ENCODE data around the gene ZNF681.
"Not testable (repeated sequence)": the region's sequence is repeated elsewhere in the genome, so short reads cannot be mapped to it uniquely, and the experiment has no call there.

The ZNF681 gene

GRCh38 chr19:23706657-23707056 lies 52.0 kb downstream of the ZNF681 start:
- Histone ChIP-seq H3K27ac (ENCODE audit: low read depth, low read length) (no peak overlapping the region), H3K9me3 (ENCODE audit: control insufficient read depth, insufficient read depth, low read length) (peaks cover 2% of the 10 kb centered on the region; the same call in 1 of the 2 replicates), H4K20me1 (ENCODE audit: control insufficient read depth, insufficient read depth, low read depth, low read length) (no peaks in the 10 kb centered on the region), H3K9me2 (replicated peaks; ENCODE audit: control insufficient read depth, low read length) (no peaks in the 10 kb centered on the region), H3K36me3 (ENCODE audit: control insufficient read depth, low read length) (no peaks in the 10 kb centered on the region), H3K4me3 (ENCODE audit: low read length) (no peak overlapping the region), H3K4me1 (ENCODE audit: control insufficient read depth, low read length) (no peaks in the 10 kb centered on the region), H3K27me3 (ENCODE audit: control insufficient read depth, low read length) (no peaks in the 10 kb centered on the region), H3K79me2 (ENCODE audit: control insufficient read depth, low read length) (no peaks in the 10 kb centered on the region), H3K4me2 (ENCODE audit: low read length) (no peak overlapping the region), H3F3A (ENCODE audit: control insufficient read depth, insufficient read depth) (no peaks in the 10 kb centered on the region)
- no peak for TF ChIP-seq EZH2phosphoT487 (IDR thresholded peaks at IDR 0.05; ENCODE audit: borderline replicate concordance, low read length)
- TF ChIP-seq, protein P1, sequence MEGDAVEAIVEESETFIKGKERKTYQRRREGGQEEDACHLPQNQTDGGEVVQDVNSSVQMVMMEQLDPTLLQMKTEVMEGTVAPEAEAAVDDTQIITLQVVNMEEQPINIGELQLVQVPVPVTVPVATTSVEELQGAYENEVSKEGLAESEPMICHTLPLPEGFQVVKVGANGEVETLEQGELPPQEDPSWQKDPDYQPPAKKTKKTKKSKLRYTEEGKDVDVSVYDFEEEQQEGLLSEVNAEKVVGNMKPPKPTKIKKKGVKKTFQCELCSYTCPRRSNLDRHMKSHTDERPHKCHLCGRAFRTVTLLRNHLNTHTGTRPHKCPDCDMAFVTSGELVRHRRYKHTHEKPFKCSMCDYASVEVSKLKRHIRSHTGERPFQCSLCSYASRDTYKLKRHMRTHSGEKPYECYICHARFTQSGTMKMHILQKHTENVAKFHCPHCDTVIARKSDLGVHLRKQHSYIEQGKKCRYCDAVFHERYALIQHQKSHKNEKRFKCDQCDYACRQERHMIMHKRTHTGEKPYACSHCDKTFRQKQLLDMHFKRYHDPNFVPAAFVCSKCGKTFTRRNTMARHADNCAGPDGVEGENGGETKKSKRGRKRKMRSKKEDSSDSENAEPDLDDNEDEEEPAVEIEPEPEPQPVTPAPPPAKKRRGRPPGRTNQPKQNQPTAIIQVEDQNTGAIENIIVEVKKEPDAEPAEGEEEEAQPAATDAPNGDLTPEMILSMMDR (IDR thresholded peaks at IDR 0.05; ENCODE audit: low read depth, low read length, poor library complexity, severe bottlenecking) = no peak

DNA sequence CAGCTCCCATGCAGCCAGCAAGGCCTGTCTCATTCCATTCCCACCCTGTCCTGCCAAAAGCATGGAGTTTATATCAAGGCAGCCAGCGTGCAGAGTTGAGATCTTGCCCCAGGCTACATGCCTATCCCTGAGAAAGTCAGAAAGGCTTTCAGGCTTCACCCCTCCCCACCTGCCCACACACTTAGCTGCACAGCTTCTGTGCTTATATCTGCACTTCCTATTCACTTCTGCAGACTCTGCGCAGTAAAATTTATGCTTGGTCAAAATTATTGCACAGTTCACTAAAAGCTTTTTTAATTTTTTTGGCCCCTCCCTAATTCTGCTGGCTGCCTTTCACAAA lies 59.2 kb downstream of the ZNF681 start:
- H3K9me2 ChIP-seq (replicated peaks; ENCODE audit: control insufficient read depth, low read length) = no peaks in the 10 kb centered on the region
- H3K4me2 ChIP-seq (ENCODE audit: low read length) = no peak overlapping the region
- H3K9me3 ChIP-seq (ENCODE audit: control insufficient read depth, insufficient read depth, low read length) = peaks cover 2% of the 10 kb centered on the region; the same call in 1 of the 2 replicates
- H3K36me3 ChIP-seq (ENCODE audit: control insufficient read depth, low read length) = no peaks in the 10 kb centered on the region
- no peaks in the 10 kb centered on the region for H4K20me1 ChIP-seq (ENCODE audit: control insufficient read depth, insufficient read depth, low read depth, low read length)
- H3K79me2 ChIP-seq (ENCODE audit: control insufficient read depth, low read length) = no peaks in the 10 kb centered on the region
- H3K4me3 ChIP-seq (ENCODE audit: low read length) = no peak overlapping the region
- H3F3A ChIP-seq (ENCODE audit: control insufficient read depth, insufficient read depth) = no peaks in the 10 kb centered on the region
- no peak overlapping the region for H3K27ac ChIP-seq (ENCODE audit: low read depth, low read length)
- TF ChIP-seq, protein P1 (IDR thresholded peaks at IDR 0.05; ENCODE audit: low read depth, low read length, poor library complexity, severe bottlenecking) = no peak
- no peak for TF ChIP-seq EZH2phosphoT487 (IDR thresholded peaks at IDR 0.05; ENCODE audit: borderline replicate concordance, low read length)
- no peaks in the 10 kb centered on the region for H3K27me3 ChIP-seq (ENCODE audit: control insufficient read depth, low read length)
- H3K4me1 ChIP-seq (ENCODE audit: control insufficient read depth, low read length) = no peaks in the 10 kb centered on the region

DNA sequence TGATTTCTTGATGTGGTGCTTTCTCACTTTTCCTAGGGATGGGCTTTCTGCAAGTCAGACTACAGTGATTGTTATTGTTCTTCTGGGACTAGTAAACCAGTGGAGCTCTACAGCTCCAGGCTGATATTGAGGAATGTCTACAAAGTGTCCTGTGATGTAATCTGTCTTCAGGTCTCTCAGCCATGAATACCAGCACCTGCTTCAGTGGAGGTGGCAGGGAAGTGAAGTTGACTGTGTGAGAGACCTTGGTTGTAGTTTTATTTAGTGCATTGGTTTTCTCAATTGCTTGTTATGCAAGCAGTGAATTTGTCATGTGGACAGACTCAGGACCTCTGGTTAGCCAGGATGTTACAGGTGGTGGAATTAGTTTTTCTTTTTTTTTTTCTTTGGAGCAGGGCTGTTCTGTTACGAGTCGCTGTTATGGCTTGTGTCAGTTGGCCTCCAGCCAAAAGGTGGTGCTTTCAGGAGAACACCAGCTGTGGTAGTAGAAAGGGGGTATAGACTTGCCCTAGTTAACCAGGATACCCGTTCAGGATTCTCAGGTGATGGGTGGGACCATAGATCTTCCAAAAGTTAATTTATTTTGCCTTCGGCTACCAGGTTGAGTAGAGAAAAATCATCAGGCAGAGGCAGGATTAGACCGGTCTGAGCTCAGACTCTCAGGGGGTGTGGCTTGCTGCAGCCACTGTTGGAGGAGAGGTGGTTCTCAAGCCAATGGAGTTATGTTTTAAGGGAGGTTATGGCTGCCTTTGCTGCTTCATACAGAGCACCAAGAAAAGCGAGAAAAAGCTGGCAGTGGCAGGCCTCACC lies 59.8 kb downstream of the ZNF681 start:
- Histone ChIP-seq H4K20me1 (ENCODE audit: control insufficient read depth, insufficient read depth, low read depth, low read length) (no peaks in the 10 kb centered on the region), H3K27ac (ENCODE audit: low read depth, low read length) (no peak overlapping the region), H3K9me3 (ENCODE audit: control insufficient read depth, insufficient read depth, low read length) (peaks cover 2% of the 10 kb centered on the region; the same call in 1 of the 2 replicates), H3K27me3 (ENCODE audit: control insufficient read depth, low read length) (no peaks in the 10 kb centered on the region), H3K4me2 (ENCODE audit: low read length) (no peak overlapping the region), H3K9me2 (replicated peaks; ENCODE audit: control insufficient read depth, low read length) (no peaks in the 10 kb centered on the region), H3K36me3 (ENCODE audit: control insufficient read depth, low read length) (no peaks in the 10 kb centered on the region), H3F3A (ENCODE audit: control insufficient read depth, insufficient read depth) (no peaks in the 10 kb centered on the region), H3K79me2 (ENCODE audit: control insufficient read depth, low read length) (no peaks in the 10 kb centered on the region), H3K4me1 (ENCODE audit: control insufficient read depth, low read length) (no peaks in the 10 kb centered on the region), H3K4me3 (ENCODE audit: low read length) (no peak overlapping the region)
- TF ChIP-seq, protein P1 (IDR thresholded peaks at IDR 0.05; ENCODE audit: low read depth, low read length, poor library complexity, severe bottlenecking) = no peak
- TF ChIP-seq EZH2phosphoT487 (IDR thresholded peaks at IDR 0.05; ENCODE audit: borderline replicate concordance, low read length) = no peak

DNA sequence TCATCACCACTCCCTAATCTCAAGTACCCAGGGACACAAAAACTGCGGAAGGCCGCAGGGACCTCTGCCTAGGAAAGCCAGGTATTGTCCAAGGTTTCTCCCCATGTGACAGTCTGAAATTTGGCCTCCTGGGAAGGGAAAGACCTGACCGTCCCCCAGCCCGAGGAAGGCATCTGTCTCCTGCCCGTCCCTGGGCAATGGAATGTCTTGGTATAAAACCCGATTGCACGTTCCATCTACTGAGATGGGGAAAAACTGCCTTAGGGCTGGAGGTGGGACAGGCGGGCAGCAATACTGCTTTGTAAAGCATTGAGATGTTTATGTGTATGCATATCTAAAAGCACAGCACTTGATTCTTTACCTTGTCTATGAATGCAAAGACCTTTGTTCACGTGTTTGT lies 65.8 kb downstream of the ZNF681 start:
- H3K27me3 ChIP-seq (ENCODE audit: control insufficient read depth, low read length); H3K27ac ChIP-seq (ENCODE audit: low read depth, low read length); H3K4me3 ChIP-seq (ENCODE audit: low read length); H4K20me1 ChIP-seq (ENCODE audit: control insufficient read depth, insufficient read depth, low read depth, low read length); H3K9me3 ChIP-seq (ENCODE audit: control insufficient read depth, insufficient read depth, low read length); H3K9me2 ChIP-seq (replicated peaks; ENCODE audit: control insufficient read depth, low read length); H3K79me2 ChIP-seq (ENCODE audit: control insufficient read depth, low read length); H3K4me1 ChIP-seq (ENCODE audit: control insufficient read depth, low read length); H3K4me2 ChIP-seq (ENCODE audit: low read length); H3F3A ChIP-seq (ENCODE audit: control insufficient read depth, insufficient read depth); H3K36me3 ChIP-seq (ENCODE audit: control insufficient read depth, low read length): not testable (repeated sequence)
